ENCODE measurements around the gene STK38. TPM values are rescaled to one million over a fixed set of nuclear protein-coding genes. Genes with fewer than 3 reads are reported as not detected.
A peak's percentile ranks its signal among the peaks of the same experiment; 100 is the strongest.

Gene STK38
- total and polyA plus RNA-seq, 9 of the 15 experiments (the other 6 are each of a cell fraction or from before 2014, with no cell fraction given) = 5.7 to 28.7 (median 19.5) TPM

DNA sequence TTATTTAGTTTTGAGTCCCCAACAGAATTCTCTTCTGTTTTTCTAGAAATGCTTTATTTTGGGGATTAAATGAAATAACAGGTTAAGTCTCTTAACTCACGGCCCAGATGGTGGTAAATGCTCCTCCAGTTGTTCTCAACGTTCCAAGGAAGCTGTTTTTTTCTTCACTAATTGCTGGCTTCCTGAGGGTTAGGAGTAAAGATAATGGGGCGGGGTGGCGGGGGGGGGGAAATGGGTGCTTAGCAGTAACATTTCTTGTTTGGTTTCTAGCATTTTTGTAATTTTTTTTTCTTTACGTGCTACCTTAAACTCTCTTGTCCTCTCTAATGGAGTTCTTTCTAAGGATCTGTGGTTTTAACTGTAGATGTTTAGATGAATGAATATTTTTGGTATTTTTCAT, 49.1 kb upstream of the STK38 start (continued):
- TF ChIP-seq AFF4 (CRISPR knock-in tag; IDR thresholded peaks at IDR 0.05) = 0 out of 2 replicates have a peak, but pooled peaks have one; percentile 5
- TF ChIP-seq, protein P1, sequence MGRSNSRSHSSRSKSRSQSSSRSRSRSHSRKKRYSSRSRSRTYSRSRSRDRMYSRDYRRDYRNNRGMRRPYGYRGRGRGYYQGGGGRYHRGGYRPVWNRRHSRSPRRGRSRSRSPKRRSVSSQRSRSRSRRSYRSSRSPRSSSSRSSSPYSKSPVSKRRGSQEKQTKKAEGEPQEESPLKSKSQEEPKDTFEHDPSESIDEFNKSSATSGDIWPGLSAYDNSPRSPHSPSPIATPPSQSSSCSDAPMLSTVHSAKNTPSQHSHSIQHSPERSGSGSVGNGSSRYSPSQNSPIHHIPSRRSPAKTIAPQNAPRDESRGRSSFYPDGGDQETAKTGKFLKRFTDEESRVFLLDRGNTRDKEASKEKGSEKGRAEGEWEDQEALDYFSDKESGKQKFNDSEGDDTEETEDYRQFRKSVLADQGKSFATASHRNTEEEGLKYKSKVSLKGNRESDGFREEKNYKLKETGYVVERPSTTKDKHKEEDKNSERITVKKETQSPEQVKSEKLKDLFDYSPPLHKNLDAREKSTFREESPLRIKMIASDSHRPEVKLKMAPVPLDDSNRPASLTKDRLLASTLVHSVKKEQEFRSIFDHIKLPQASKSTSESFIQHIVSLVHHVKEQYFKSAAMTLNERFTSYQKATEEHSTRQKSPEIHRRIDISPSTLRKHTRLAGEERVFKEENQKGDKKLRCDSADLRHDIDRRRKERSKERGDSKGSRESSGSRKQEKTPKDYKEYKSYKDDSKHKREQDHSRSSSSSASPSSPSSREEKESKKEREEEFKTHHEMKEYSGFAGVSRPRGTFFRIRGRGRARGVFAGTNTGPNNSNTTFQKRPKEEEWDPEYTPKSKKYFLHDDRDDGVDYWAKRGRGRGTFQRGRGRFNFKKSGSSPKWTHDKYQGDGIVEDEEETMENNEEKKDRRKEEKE (IDR thresholded peaks at IDR 0.05; ENCODE audit: borderline replicate concordance in 1 of 2, control insufficient read depth in 1 of 2, low read depth in 2 of 2, low read length in 1 of 2) = 0 out of 4 replicates have a peak, but pooled peaks of 1 of the 2 experiments have one; percentile 13
- TF ChIP-seq NR2C2 (CRISPR knock-in tag; IDR thresholded peaks at IDR 0.05) = no peak
- peak; percentile 32 for TF ChIP-seq NR2C2 (tag; IDR thresholded peaks at IDR 0.05)
- TF ChIP-seq ZFPM2 (CRISPR knock-in tag; IDR thresholded peaks at IDR 0.05) = no peak
- TF ChIP-seq ZNF232 (CRISPR knock-in tag; IDR thresholded peaks at IDR 0.05) = no peak
- TF ChIP-seq MBD1 (CRISPR knock-in tag; IDR thresholded peaks at IDR 0.05) = no peak
- 0 out of 2 replicates have a peak, but pooled peaks have one; percentile 15 for TF ChIP-seq NBN (IDR thresholded peaks at IDR 0.05; ENCODE audit: low read depth)
- no peak for TF ChIP-seq ZC3H4 (CRISPR knock-in tag; IDR thresholded peaks at IDR 0.05; ENCODE audit: borderline replicate concordance)
- no peak for TF ChIP-seq CBFA2T2 (conservative IDR thresholded peaks at IDR 0.05)
- peak; percentile 8; the same call in 1 of the 2 replicates for TF ChIP-seq TAL1 (IDR thresholded peaks at IDR 0.05)
- no peak for TF ChIP-seq CHD4 (IDR thresholded peaks at IDR 0.05; ENCODE audit: insufficient read depth, insufficient replicate concordance, low read depth, low read length, poor library complexity, severe bottlenecking)
- no peak for TF ChIP-seq ETV1 (tag; conservative IDR thresholded peaks at IDR 0.05; ENCODE audit: low read depth)
- TF ChIP-seq MXD1 (CRISPR knock-in tag; IDR thresholded peaks at IDR 0.05; ENCODE audit: borderline replicate concordance, poor library complexity, severe bottlenecking) = no peak

All from K562 (cell line).